NOMO-1 (cell line): ENCODE data around the gene PPP2R5D.
A peak's percentile ranks its signal among the peaks of the same experiment; 100 is the strongest.
"Not testable (repeated sequence)": the region's sequence is repeated elsewhere in the genome, so short reads cannot be mapped to it uniquely, and the experiment has no call there.

Experiments used
- DNase-seq, 2 experiments: peaks; one replicate each; lab custom pipeline; 2025; ENCODE audit not compliant: unreplicated experiment in 2 of 2; lab: John Stamatoyannopoulos, UW

PPP2R5D gene

GRCh38 chr6:42984001-42984923, at the start of gene PPP2R5D:
TSS of gene PPP2R5D (plus strand) at chr6:42984570. CDS start at chr6:42984678, 108 bp downstream.
- peak; percentile 99 for DNase-seq

DNA sequence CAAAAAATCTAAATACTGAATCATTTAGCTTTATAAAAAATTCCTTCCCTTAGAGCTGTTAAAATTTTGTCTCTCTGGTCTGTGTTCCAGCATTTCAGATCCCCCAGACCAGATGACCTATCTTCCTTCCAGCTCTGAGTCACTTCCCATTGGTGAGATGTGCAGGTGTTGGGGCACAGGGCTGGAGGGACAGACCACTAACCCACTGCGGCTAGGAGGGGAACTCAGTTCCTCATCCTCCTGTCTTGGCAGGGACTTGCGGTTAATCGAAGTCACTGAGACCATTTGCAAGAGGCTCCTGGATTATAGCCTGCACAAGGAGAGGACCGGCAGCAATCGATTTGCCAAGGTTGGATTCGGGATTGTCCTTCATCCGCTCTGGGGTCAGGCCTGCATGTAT, 49.0 kb upstream of the PPP2R5D start:
- peak in 1 of 2 experiments; percentile 26 for DNase-seq

DNA sequence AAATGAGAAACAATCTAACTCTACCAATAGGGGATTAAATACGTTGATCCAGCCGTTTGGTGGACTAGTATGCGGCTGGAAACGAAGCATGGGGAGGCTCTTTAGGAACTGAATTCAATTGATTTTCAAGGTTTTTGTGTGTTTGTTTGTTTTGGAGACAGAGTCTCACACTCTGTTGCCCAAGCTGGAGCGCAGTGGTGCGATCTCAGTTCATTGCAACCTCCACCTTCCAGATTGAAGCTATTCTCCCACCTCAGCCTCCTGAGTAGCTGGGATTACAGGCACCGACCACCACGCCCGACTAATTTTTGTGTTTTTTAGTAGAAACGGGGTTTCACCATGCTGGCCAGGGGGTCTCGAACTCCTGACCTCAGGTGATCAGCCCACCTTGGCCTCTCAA, 48.0 kb upstream of the PPP2R5D start:
- DNase-seq, result no peak

DNA sequence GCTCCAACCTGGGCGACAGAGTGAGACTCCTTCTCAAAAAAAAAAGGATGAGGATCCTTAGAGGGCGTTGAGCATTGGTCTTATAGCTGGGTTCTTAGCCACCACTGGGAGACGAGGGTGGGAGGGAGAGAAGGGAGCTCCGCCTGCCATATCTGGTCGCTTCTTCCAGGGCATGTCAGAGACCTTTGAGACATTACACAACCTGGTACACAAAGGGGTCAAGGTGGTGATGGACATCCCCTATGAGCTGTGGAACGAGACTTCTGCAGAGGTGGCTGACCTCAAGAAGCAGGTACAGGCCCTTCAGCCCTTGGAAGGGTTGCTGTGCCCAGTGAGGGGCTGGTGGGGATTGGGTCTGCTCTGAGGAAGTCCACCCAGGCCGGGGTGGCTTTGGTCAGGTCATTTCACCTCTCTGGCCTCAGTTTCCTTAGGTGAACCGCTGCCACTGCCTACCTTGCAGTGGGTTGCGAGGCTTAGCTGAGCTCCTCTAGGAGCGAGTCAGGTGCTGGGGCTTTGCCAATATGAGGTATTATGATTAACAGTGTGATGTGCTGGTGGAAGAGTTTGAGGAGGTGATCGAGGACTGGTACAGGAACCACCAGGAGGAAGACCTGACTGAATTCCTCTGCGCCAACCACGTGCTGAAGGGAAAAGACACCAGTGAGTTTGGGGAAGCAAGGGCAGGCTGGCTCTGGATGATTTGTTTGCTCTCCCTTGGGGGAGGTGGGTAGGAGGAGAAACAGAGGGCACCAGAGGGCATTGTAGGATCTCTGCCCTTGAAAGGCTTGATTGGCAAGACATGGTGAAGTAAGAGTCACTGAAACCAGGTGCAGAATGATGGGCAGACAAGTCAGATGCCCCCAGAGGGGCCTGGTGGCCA, 46.6 kb upstream of the PPP2R5D start:
- DNase-seq, result no peak

DNA sequence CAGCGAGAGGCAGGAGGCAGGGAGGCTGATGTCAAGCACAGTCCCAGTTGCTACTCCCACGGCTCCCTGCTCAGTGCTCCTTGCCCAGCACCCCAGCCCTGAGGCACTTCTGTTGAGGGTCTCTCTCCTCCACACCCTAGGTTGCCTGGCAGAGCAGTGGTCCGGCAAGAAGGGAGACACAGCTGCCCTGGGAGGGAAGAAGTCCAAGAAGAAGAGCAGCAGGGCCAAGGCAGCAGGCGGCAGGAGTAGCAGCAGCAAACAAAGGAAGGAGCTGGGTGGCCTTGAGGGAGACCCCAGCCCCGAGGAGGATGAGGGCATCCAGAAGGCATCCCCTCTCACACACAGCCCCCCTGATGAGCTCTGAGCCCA, 46.0 kb upstream of the PPP2R5D start:
- DNase-seq, result no peak

GRCh38 chr6:42938987-42939809, 45.2 kb upstream of the PPP2R5D start:
- DNase-seq, result no peak

DNA sequence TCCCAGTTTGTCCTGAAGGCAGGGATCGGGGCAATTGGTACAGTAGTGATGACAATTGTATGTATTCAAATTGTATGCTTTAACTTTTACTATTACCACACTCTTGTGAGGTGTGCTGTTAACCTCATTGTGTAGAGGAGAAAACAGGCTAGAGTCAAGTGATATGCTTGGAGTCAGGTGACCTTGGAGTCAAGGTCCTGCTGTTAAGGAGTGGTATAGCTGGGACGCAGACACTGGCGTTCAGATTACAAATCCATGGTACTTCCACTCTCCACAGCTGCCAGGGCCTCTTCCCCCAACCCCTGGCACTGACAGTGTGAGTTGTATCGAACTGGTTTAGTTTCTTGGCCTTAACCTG, 44.6 kb upstream of the PPP2R5D start:
- no peak for DNase-seq

DNA sequence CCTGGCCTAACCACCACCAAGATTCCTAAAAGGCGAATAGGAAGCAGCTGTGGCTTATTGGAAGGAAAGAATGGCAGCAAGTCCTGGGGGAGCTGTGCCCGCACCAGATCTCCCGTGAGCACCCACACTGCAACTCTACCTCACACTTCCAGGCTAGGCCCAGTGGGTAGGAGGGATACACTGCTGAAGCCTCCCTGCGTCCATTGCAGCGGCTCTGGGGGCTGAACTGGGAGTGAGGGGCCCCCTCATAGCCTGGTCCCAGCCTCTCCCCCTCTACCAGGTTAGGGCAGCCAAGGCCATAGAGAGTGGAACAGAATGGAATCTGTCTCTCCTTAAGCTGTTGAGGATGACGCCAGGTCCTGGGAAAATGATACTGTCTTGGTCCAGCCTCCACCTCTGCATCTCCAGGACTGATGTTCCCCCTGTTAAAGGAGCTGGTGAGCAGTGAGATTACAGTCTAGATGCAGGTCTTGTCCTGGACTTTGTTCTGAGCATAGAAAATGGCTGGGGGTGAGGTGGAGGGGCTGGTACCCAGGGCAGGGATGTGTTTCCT, 43.8 kb upstream of the PPP2R5D start:
- DNase-seq, result no peak

DNA sequence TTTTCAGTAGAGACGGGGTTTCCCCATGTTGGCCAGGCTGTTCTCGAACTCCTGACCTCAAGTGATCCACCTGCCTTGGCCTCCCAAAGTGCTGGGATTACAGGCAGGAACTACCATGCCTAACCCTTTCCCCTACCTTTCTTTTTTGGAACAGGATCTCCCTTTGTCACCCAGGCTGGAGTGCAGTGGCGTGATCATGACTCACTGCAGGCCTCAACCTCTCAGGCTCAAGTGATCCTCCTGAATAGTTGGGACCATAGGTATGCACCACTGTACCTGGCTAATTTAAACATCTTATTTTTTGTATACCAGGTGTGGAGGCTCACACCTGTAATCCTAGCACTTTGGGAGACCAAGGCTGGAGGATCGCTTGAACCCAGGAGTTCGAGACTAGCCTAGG, 43.0 kb upstream of the PPP2R5D start:
- not testable (repeated sequence) for DNase-seq

DNA sequence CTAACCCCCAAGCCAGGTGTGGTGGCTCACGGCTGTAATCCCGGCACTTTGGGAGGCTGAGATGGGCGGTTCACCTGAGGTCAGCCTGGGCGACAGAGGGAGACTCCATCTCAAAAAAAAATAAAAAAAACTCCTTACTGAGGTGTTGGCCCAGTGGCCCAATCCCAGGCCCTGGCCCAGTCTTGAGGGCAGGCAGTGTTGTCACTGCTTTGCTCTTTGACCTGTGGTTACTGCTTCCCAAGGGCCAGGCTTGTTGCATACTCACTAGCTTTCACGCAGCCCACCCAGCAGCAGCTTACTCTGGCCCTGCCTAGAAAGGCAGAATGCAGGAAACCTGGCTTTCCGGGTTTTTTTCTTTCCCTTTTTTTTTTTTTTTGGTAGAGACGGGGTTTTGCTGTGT, 41.9 kb upstream of the PPP2R5D start:
- DNase-seq, result no peak

GRCh38 chr6:42947950-42948349, 36.4 kb upstream of the PPP2R5D start:
- DNase-seq, result no peak

GRCh38 chr6:42952389-42952788, 32.0 kb upstream of the PPP2R5D start:
- no peak for DNase-seq

DNA sequence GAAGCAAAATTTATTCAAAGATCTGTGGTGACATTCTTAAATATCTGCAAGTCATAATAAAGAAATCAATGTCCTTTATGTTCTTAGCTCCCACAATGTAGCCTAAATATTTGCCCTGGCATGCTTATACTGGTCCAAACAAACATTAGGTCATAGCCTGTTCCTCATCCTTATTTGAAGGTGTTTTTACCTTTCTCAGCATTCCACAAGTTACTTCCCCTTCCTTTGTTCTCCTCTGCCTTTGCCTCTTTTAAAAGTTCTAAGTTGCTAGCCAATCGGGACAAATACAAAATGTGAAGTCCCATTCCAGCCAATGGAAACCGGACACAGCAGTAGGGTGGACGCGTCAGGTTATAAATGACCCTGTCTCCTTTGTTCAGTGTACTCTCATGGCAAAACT, 30.0 kb upstream of the PPP2R5D start:
- not testable (repeated sequence) for DNase-seq

DNA sequence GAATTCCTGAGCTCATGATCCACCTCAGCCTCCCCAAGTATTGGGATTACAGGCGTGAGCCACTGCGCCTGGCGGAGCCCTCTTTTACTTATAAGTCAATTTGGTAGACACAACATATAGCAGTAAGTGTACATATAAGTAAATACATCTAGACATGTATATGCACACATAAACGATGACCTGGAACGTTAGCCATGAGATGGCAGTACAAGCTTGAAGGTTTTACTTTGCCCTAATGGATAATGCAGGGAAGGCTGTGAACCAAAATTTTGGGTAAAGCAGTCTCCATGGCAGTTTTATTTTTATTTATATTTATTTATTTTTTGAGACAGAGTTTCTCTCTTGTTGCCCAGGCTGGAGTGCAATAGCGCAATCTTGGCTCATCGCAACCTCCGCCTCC, 26.2 kb upstream of the PPP2R5D start:
- no peak for DNase-seq

- DNase-seq, result no peak
Measured at GRCh38 chr6:42959917-42960242, 24.5 kb upstream of the PPP2R5D start.

DNA sequence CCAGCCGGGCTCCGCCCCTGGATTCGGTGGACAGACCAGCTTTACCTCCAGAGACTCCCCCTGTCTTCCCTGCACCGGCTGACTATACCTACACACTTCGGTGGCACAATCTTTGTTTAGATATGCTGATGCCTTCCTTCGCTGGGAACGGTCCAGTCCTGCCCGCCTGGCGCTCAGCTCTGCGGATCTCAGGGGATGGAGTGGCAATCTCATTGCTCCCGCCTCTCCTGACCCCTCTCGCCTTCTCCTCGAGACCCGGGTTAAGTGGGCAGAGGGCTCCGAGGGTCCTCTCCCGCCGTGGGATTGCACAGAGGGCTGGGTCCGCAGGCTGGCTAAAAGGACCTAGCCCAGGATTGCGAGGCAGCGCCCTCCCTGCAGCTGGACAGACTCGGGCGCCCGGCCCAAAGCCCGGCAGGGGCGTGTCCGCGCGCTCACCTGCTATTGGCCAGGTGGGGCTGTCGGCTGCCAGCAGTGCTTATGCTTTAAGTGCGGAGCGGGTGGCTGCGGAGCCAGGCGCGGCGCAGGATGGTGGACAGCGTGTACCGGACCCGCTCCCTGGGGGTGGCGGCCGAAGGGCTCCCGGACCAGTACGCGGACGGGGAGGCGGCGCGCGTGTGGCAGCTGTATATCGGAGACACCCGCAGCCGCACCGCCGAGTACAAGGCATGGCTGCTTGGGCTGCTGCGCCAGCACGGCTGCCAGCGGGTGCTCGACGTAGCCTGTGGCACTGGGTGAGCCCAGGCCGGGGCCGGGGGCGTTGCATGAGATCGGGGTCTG, 23.9 kb upstream of the PPP2R5D start, which contains the start of gene GNMT:
GNMT (plus strand) TSS at position 512 of the 777 bp plus-strand sequence; CDS start at position 526, 14 bp downstream.
- no peak for DNase-seq

DNA sequence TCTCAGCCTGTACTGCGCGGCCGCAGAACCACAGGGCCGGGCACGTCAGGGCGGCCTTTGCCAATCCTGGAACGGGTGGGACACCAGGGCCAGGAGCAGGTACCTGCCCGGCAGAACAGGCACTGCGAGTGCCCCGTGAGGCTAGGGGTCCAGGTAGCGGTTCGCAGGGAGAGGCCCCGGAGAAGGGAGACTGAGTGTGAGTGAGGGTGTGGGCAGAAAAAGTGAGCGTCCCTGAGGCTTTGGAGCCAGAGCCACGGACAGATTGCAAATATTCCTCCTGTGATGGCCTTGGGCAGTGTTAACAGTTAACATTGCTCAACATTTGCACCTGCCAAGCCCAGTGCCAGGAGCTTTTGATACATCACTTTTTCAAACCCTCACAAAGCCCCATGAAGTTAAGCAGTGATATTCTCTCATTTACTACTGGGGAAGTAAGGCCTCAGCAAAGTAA, 23.3 kb upstream of the PPP2R5D start:
- no peak for DNase-seq

DNA sequence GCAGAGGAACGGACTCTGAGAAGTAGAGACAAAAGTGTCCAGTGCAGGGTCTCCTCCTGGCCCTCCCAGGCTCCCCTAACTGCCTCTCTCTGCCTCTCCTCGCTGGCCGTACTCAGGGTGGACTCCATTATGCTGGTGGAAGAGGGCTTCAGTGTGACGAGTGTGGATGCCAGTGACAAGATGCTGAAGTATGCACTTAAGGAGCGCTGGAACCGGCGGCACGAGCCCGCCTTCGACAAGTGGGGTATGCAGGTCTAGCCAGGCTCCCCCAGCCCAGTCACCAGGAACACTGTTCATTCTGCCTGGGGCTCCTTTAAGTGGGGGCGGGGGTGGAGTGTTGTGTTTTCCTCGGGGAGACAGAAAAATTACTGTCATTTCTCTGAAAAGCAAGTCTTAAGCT, 22.3 kb upstream of the PPP2R5D start:
- DNase-seq, result no peak

- DNase-seq, result no peak
Measured at GRCh38 chr6:42962502-42963178, 21.7 kb upstream of the PPP2R5D start.
